GM23338 (cell line): Measurements from ENCODE around the gene ITPKA. TPM values are rescaled to one million over a fixed set of nuclear protein-coding genes. Genes with fewer than 3 reads are reported as not detected.

ENCODE experiments used
- ATAC-seq: fragments of 200-7000 bp; cut with Tn5 transposase; 3 replicates; pipeline ENCODE4 v1.9.1; 2020
- DNase-seq: peaks from one replicate; pipeline ENCODE4 v3.0.0-alpha.2; 2015; ENCODE audit warnings: low spot score
- H2AFZ ChIP-seq: fragments of 200-600 bp; sonication (generic); 2 replicates; pipeline ENCODE4 v1.8.0; 2016; ENCODE audit warnings: antibody characterized with exemption, mild to moderate bottlenecking, moderate library complexity
- H3F3A ChIP-seq: fragments of 200-600 bp; sonication (generic); replicated peaks from 2 replicates; pipeline ENCODE4 v1.8.0; 2017; ENCODE audit warnings: antibody characterized with exemption, mixed run types, low read depth
- H3K27ac ChIP-seq: fragments of 200-600 bp; sonication (generic); 2 replicates; pipeline ENCODE4 v1.6.1; 2016; ENCODE audit warnings: low read depth
- H3K27me3 ChIP-seq: fragments of 200-600 bp; sonication (generic); 2 replicates; pipeline ENCODE4 v1.8.0; 2016; ENCODE audit warnings: mild to moderate bottlenecking, mixed run types, moderate library complexity; ENCODE audit not compliant: insufficient read depth
- H3K36me3 ChIP-seq: fragments of 200-600 bp; sonication (generic); 2 replicates; pipeline ENCODE4 v1.8.0; 2016; ENCODE audit warnings: mild to moderate bottlenecking; ENCODE audit not compliant: insufficient read depth
- H3K4me1 ChIP-seq: fragments of 200-600 bp; sonication (generic); 2 replicates; pipeline ENCODE4 v1.8.0; 2016; ENCODE audit warnings: mild to moderate bottlenecking, moderate library complexity; ENCODE audit not compliant: insufficient read depth
- H3K4me2 ChIP-seq: fragments of 200-600 bp; sonication (generic); 2 replicates; pipeline ENCODE4 v1.7.1; 2017; ENCODE audit warnings: mixed run types
- H3K4me3 ChIP-seq: fragments of 200-600 bp; sonication (generic); 2 replicates; pipeline ENCODE4 v1.6.1; 2016; ENCODE audit warnings: mixed run types
- H3K79me2 ChIP-seq: fragments of 200-600 bp; sonication (generic); replicated peaks from 2 replicates; pipeline ENCODE4 v1.8.0; 2017; ENCODE audit warnings: mild to moderate bottlenecking; ENCODE audit not compliant: insufficient read depth
- H3K9me2 ChIP-seq: fragments of 200-600 bp; sonication (generic); 2 replicates; pipeline ENCODE4 v1.8.0; 2017; ENCODE audit not compliant: insufficient read depth
- H4K20me1 ChIP-seq: fragments of 200-600 bp; sonication (generic); replicated peaks from 2 replicates; pipeline ENCODE4 v1.8.0; 2017; ENCODE audit warnings: mild to moderate bottlenecking; ENCODE audit not compliant: insufficient read depth
- H3K27ac Mint-ChIP-seq: 2 replicates; pipeline ENCODE4 v1.8.0; 2020; ENCODE audit warnings: inconsistent platforms, mild to moderate bottlenecking, moderate library complexity, mixed read lengths
- H3K27me3 Mint-ChIP-seq: 3 replicates; pipeline ENCODE4 v1.8.0; 2022; ENCODE audit warnings: low read depth, mild to moderate bottlenecking, moderate library complexity, mixed read lengths, inconsistent platforms; ENCODE audit not compliant: insufficient read depth, poor library complexity
- H3K36me3 Mint-ChIP-seq: 3 replicates; pipeline ENCODE4 v1.8.0; 2021; ENCODE audit warnings: low read depth, mild to moderate bottlenecking, inconsistent platforms, moderate library complexity, mixed read lengths
- H3K4me1 Mint-ChIP-seq: 3 replicates; pipeline ENCODE4 v1.8.0; 2020; ENCODE audit warnings: mild to moderate bottlenecking, inconsistent platforms, mixed read lengths
- H3K4me3 Mint-ChIP-seq: 3 replicates; pipeline ENCODE4 v1.8.0; 2021; ENCODE audit warnings: moderate library complexity, mild to moderate bottlenecking, inconsistent platforms, mixed read lengths
- H3K9me3 Mint-ChIP-seq: 3 replicates; pipeline ENCODE4 v1.8.0; 2020; ENCODE audit warnings: moderate library complexity, mild to moderate bottlenecking, inconsistent platforms, mixed read lengths
- CREB1 ChIP-seq: fragments of 250-450 bp; sonication (Bioruptor Pico); IDR thresholded peaks from 2 replicates; pipeline ENCODE4 v1.5.0; 2020; ENCODE audit warnings: low read depth, mild to moderate bottlenecking, moderate library complexity
- CTCF ChIP-seq, 2 experiments: fragments of 200-600 bp in 1 of 2; sonication (generic) in 1 of 2; conservative IDR thresholded peaks; 2 replicates each; pipeline versions ENCODE4 v1.5.1 to v1.6.1; 2016 to 2017; ENCODE audit warnings: antibody characterized with exemption in 2 of 2, low read depth in 2 of 2, mild to moderate bottlenecking in 2 of 2, moderate library complexity in 1 of 2
- EZH2 ChIP-seq: fragments of 200-600 bp; sonication (generic); IDR thresholded peaks from one replicate; pipeline ENCODE4 v1.8.0; 2017; ENCODE audit warnings: antibody characterized with exemption, mild to moderate bottlenecking, low read depth; ENCODE audit not compliant: unreplicated experiment
- EZH2phosphoT487 ChIP-seq: fragments of 200-600 bp; sonication (generic); IDR thresholded peaks from one replicate; pipeline ENCODE4 v1.8.1; 2018; ENCODE audit warnings: antibody characterized with exemption; ENCODE audit not compliant: unreplicated experiment
- JUNB ChIP-seq: IDR thresholded peaks from one replicate; pipeline ENCODE4 v1.6.1; 2016; ENCODE audit warnings: antibody characterized with exemption; ENCODE audit not compliant: unreplicated experiment
- NANOG ChIP-seq: IDR thresholded peaks from 2 replicates; pipeline ENCODE4 v1.6.1; 2016; ENCODE audit warnings: antibody characterized with exemption, borderline replicate concordance
- POLR2AphosphoS5 ChIP-seq: IDR thresholded peaks from 2 replicates; pipeline ENCODE4 v1.6.1; 2016; ENCODE audit warnings: antibody characterized with exemption, low read depth
- REST ChIP-seq: IDR thresholded peaks from one replicate; pipeline ENCODE4 v1.6.1; 2018; ENCODE audit warnings: antibody characterized with exemption; ENCODE audit not compliant: unreplicated experiment
- STAT1 ChIP-seq: IDR thresholded peaks from one replicate; pipeline ENCODE4 v1.6.1; 2016; ENCODE audit warnings: antibody characterized with exemption; ENCODE audit not compliant: unreplicated experiment
- ZNF114 ChIP-seq: fragments of 250-450 bp; sonication (Bioruptor Pico); IDR thresholded peaks from 2 replicates; pipeline ENCODE4 v1.5.0; 2020; ENCODE audit warnings: mild to moderate bottlenecking, moderate library complexity
- polyA plus RNA-seq: library from polyadenylated mRNA; unstranded; fragments of >200 nt; fragmentation: Nextera tagmentation; extraction: Ambion mirVana; gene quantifications from 2 replicates; pipeline ENCODE4 v1.2.1, GENCODE V29; 2016
- total RNA-seq: library from RNA; depleted of rRNA; stranded (reverse); fragments of >200 nt; shearing (Covaris generic); gene quantifications from 2 replicates; pipeline ENCODE4 v1.2.3, GENCODE V29; 2014
- TF ChIP-seq, protein P1 (sequence below): IDR thresholded peaks from 2 replicates; pipeline ENCODE4 v1.6.1; 2016; ENCODE audit warnings: antibody characterized with exemption

ITPKA gene
- total and polyA plus RNA-seq, 2 experiments from 2014 or later = 0.55 to 2.1 TPM

GRCh38 chr15:41505776-41506175 is 12.1 kb downstream of the ITPKA start:
- no peak overlapping the region for H3K27ac Mint-ChIP-seq
- no peaks in the 10 kb centered on the region for H3K79me2 ChIP-seq
- H3F3A ChIP-seq = peaks cover 16% of the 10 kb centered on the region; the same call in 1 of the 2 replicates
- no peak overlapping the region for H3K4me2 ChIP-seq
- H3K9me2 ChIP-seq = no peaks in the 10 kb centered on the region
- no peak overlapping the region for H2AFZ ChIP-seq
- DNase-seq (no peak), ATAC-seq (no peak)
- H4K20me1 ChIP-seq = peaks cover 3% of the 10 kb centered on the region; the same call in 1 of the 2 replicates
- H3K4me1 ChIP-seq = peaks cover 13% of the 10 kb centered on the region
- H3K27ac ChIP-seq = no peak overlapping the region
- no peak overlapping the region for H3K4me3 Mint-ChIP-seq
- H3K4me1 Mint-ChIP-seq = peaks cover 8% of the 10 kb centered on the region; the same call in 2 of the 3 replicates
- peaks cover 99% of the 10 kb centered on the region for H3K27me3 ChIP-seq
- no peaks in the 10 kb centered on the region for H3K36me3 Mint-ChIP-seq
- H3K4me3 ChIP-seq = no peak overlapping the region
- peaks cover 82% of the 10 kb centered on the region for H3K27me3 Mint-ChIP-seq
- H3K36me3 ChIP-seq = no peaks in the 10 kb centered on the region
- TF ChIP-seq JUNB (no peak), EZH2 (no peak), EZH2phosphoT487 (no peak), STAT1 (no peak), CTCF (conservative IDR thresholded peaks at IDR 0.05; ENCODE audit: low read depth in 2 of 2) (no peak), ZNF114 (CRISPR knock-in tag) (no peak), CREB1 (CRISPR knock-in tag) (no peak), NANOG (no peak), POLR2AphosphoS5 (no peak), REST (no peak)
- TF ChIP-seq, protein P1, sequence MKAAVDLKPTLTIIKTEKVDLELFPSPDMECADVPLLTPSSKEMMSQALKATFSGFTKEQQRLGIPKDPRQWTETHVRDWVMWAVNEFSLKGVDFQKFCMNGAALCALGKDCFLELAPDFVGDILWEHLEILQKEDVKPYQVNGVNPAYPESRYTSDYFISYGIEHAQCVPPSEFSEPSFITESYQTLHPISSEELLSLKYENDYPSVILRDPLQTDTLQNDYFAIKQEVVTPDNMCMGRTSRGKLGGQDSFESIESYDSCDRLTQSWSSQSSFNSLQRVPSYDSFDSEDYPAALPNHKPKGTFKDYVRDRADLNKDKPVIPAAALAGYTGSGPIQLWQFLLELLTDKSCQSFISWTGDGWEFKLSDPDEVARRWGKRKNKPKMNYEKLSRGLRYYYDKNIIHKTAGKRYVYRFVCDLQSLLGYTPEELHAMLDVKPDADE = no peak
- no peaks in the 10 kb centered on the region; the same call in 2 of the 3 replicates for H3K9me3 Mint-ChIP-seq
